GM21576 (cell line): ENCODE measurements around the gene PEX5L.
"Not testable (repeated sequence)": the region's sequence is repeated elsewhere in the genome, so short reads cannot be mapped to it uniquely, and the experiment has no call there.

Experiments used
- ATAC-seq: cut with Tn5 transposase; IDR thresholded peaks from one replicate; pipeline ENCODE4 v1.9.1; 2021; ENCODE audit warnings: mild to moderate bottlenecking, moderate library complexity; ENCODE audit not compliant: unreplicated experiment

The PEX5L gene, protein sequence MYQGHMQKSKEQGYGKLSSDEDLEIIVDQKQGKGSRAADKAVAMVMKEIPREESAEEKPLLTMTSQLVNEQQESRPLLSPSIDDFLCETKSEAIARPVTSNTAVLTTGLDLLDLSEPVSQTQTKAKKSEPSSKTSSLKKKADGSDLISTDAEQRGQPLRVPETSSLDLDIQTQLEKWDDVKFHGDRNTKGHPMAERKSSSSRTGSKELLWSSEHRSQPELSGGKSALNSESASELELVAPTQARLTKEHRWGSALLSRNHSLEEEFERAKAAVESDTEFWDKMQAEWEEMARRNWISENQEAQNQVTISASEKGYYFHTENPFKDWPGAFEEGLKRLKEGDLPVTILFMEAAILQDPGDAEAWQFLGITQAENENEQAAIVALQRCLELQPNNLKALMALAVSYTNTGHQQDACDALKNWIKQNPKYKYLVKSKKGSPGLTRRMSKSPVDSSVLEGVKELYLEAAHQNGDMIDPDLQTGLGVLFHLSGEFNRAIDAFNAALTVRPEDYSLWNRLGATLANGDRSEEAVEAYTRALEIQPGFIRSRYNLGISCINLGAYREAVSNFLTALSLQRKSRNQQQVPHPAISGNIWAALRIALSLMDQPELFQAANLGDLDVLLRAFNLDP

DNA sequence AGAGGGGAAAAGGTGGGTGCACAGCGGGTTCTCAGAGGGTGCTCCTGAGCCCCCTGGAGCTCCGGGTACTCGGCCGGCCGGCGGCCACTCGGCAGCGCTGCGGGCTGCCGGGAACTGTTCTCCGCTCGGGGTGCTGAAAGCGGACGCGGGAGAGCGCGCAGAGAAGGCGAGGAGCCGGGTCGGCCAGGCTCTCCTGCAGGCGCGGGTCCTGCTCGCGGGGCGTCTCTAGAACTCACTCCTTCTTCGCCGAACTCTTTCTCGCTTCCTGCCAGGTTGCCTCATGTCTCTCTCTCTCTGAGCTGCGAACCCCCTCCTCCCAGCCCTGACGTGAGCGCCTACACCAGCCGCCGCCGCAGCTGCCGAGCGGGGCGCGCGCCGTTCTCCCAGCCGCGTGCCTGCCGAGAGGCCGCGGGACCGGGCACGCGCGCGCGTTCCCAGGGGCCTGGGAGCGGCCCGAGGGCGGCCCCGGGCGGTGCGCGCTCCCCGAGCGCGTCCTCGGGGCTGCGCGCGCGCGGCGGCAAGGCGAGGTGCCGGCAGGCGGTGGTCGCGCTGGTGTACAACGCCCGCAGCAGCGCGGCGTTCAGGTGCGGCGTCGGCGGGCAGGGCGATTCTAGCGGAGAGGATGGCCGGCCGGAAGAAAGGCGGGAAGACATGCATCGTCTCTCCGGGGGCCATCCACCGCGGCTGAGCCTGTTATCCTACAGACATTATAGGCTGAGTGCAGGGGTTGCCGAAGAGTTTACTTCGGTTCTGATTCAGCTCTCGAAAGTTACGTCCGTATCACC is at the start of gene PEX5L:
Gene PEX5L (minus strand): TSS at position 267 of the 785 bp plus-strand sequence. CDS start 338 bp downstream, outside the sequence.
- ATAC-seq: peak; percentile 90

DNA sequence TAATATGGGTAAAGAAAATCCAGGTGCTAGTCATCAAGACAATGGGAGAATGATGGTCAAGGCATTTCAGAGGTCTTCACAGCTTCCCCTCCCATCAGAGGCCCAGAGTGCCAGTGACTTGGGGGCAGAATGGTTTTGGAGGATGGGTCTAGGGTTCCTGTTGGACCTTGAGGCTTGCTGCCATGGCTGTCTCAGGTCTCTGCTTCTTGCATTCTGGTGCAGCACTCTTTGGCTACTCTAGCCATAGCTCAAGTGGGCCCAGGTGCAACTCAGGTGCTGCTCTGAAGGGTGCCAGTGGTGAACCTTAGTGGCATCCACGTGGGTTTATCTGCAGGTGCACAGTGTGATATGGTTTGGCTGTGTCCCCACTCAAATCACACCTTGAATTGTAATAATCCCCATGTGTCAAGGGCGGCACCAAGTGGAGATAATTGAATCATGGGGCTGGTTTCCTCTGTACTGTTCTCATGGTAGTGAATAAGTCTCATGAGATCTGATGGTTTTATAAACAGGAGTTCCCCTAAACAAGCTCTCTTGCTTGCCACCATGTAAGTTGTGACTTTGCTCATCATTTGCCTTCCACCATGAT is 48.5 kb upstream of the PEX5L start:
- ATAC-seq: no peak

DNA sequence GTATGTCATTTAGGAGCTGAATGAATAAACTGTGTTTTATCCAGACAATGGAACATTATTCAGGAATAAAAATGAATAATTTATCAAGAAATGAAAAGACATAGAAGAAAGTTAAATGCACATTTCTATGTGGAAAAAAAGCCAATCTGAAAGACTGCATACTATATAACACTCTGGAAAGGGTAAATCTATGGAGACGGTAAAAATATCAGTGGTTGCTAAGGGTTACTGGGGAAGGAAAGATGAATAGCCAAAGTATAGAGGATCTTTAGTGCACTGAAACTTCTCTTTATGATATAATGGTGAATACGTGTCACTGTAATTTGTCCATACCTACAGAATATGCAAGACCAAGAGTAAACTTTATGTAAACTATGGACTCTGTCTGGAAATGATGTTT is 46.0 kb upstream of the PEX5L start:
- no peak for ATAC-seq

DNA sequence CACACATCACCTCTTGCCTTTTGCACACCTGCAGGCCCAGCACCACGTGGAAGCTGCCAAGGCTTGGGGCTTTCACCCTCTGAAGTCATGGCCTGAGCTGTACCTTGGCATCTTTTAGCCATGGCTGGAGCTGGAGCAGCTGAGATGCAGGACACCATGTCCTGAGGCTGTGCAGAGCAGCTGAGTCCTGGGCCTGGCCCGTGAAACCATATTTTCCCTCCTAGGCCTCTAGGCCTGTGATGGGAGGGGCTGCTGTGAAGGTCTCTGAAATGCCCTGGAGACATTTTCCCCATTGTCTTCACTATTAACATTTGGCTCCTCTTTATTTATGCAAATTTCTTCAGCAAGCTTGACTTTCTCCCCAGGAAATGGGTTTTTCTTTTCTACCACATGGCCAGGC is 41.9 kb upstream of the PEX5L start:
- ATAC-seq: no peak

DNA sequence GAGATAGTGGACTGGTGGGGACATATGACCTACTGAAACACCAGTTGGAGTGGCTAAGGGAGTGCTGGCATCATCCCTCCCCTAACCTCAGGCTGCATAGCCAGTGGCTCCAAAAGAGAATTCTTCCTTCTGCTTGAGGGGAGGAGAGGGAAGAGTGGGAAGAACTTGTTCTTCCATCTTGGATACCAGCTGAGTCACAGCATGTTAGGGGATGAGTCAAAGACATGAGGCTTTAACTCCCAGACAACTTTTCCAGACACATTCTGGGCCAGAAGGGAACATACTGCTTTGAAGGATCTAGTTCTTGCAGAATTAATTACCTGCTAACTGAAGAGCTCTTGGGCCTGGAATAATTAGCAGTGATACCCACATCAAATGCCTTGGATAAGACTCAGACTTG is 36.8 kb upstream of the PEX5L start:
- ATAC-seq: no peak

DNA sequence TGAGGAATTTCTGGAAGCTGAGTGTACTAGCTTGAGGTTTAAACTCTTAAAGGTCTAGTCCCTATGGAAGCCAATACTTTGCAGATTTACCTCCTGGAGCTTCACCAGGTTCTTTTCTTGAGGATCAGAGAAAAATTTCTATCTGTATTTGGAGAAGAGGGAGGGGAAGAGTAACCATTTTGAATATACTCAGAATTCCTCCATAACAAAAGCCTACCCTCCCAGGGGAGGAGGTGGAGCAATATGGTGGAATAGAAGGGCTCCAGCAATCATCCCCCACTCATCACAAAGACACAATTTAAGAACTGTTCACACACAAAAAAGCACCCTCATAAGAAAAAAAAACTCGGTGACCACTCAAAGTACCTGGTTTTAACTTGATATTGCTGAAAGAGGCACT is 36.0 kb upstream of the PEX5L start:
- no peak for ATAC-seq

DNA sequence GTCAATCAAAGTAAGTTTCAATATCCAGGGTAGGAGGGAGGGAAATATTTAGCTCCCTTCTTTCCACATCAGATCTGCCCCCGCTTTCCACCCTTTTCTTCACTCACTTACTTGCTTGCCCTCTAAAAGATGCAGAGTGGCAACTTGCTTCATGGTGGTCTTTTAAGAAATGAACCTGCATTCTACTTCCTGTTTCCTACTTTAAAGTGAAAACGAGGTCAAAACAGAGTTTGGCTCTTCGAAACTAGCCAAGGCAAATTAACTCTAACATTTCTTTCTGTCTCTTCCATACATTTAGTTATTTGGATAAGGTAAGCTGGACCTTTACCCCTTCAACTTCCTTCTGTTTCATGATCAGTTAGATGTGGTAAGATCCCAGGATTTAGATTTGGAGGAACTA is 34.2 kb upstream of the PEX5L start:
- ATAC-seq: no peak

DNA sequence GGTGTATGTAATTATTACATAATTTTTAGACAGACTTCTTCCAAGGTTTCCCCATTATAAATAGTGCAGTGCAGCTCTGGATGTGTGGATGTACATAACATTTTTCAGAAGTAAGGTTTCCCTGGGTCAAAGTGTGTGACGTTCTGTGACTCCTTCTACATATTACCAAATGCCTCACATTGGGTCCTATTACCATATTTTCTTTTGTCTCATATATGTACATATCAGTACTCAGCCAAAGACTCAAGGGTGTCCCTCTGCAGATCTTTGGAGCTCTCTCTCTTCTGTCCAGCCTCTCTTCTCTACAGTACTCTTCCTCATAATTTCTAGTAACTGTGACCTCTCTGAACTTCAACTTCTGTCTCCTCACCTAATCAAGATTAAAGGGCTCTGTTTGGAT is 31.3 kb upstream of the PEX5L start:
- ATAC-seq: no peak

DNA sequence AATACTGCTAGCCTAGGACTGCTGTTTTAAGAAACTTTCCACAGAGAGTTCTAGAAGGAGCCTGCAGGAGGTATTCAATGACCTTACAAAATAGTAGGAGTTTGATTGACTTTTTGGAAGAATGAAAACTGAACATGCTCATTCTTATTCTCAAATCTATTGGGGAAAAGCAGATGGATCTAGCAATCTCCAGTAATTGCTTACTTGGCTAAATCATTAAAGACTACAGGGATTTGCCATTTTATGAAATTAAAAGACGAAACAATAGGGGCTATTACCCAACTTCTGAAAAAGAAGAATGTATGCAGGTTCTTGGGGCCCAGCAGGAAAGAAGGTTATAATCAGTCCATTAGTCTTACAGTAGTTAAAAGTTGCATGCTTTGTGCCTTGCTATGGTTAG is 29.9 kb upstream of the PEX5L start:
- ATAC-seq: no peak

DNA sequence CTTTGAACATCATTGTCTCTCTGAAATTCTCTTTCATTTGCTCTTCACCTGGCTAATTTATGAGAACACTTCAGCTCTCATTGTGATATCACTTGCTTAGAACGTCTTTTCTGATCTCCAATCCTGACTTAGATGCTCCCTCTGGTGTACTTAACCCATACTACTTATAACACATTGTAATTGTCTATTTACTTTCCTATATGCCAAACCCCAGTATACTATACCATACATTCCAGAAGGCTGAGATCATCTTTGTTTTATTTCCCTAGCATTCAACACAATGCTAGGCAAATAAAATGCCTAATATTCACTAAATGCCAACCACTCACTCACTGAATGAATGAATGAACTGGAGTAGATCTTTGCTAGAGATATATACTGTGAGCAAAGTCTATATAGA is 27.0 kb upstream of the PEX5L start:
- ATAC-seq: no peak

DNA sequence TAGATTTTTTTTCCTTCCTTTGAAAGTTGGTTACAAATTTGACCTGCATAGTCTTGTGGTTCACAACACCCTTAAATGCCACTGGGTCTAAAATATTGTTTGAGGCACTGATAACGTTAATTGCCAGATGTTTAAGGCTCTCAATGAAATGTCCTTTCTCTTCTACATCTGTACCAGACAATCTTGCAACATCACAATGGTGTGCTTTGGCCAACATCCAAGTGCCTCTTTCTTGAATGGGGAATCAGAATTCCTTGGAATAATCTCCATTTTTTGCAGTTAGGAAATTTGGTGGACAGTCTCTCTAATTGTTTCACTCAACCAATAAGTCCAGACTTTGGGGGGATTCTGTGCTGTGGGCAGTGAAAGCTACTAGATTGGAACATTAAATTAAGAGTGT is 26.0 kb upstream of the PEX5L start:
- no peak for ATAC-seq

DNA sequence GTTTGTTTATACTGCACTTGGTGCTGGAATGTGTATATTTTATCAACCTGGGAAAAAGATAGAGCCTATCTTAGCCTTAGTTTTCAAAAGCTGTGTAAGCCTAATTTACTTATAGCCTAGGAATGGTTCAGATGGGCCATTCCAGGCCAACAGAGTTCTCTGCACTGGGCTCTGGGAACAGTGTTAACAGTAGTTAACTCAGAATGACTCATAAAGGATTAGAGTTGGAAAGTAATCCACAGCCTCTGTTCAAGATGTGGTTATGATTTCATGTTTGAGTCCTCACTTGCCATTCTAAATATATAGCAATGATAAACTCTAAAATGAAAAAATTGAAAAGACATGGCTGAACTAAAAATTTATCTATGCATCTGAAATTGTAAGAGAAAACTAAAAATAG is 22.6 kb upstream of the PEX5L start:
- ATAC-seq: no peak

DNA sequence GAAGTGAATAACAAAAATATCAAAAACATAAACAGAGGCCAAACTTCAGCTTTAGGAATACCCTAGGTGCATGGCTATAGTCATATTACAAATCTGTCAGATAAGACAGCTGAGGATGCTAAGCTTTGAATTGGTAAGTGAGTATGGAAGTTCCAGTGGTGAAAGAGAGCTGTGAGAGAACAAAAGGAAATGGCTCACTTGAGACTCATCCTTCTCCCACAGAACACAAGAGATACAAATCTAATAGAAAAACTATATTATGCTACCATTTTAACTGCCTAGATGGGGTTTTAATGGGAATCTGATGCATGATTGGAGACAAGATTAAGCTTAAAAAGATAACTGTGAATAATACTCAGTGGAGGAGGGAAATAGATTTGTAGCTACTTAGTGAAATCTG is 21.5 kb upstream of the PEX5L start:
- ATAC-seq: no peak

DNA sequence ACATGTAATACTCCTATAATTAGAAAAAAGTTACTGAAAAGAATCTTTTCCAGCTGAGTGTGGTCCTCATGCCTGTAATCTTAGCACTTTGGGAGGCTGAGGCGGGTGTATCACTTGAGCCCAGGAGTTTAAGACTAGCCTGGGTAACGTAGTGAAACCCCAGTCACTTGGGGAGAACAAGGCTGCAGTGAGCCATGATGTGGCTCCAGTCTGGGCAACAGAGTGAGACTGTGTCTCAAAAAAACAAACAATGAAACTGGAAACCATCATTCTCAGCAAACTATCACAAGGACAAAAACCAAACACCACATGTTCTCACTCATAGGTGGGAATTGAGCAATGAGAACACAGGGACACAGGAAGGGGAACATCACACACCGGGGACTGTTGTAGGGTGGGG is 18.9 kb upstream of the PEX5L start:
- not testable (repeated sequence) for ATAC-seq

DNA sequence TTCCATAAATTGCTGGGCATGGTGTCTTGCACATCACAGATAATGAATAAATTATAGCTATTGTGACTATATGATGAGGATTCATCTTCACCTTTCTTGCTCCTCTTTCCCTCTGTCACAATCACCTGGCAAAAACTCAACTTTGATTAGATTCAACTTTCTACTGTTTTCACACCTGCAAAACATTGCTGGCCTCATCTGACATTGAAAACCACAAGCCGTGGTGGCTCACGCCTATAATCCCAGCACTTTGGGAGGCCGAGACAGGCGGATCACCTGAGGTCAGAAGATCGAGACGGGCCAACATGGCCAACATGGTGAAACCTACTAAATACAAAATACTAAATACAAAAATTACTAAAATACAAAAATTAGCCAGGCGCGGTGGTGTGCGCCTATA is 12.7 kb upstream of the PEX5L start:
- no peak for ATAC-seq

DNA sequence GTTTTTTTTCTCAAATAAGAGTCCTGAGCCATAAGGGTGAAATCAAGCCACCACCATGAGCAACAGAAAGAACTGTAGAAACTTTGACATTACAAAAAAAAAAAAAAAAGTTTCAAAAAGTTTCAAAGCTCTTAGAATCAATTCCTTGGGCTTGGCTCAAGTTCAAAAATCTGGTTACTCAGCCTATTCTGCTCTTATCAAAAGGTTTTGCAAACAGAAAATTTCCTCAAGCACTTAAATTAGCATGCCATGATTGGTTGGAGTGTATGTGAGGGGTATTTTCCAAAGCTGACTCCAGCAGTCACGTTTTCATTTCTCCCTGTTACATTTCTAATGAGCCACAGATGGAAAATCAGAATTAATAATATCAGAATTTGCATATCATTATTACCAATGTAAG is 12.1 kb upstream of the PEX5L start:
- no peak for ATAC-seq

DNA sequence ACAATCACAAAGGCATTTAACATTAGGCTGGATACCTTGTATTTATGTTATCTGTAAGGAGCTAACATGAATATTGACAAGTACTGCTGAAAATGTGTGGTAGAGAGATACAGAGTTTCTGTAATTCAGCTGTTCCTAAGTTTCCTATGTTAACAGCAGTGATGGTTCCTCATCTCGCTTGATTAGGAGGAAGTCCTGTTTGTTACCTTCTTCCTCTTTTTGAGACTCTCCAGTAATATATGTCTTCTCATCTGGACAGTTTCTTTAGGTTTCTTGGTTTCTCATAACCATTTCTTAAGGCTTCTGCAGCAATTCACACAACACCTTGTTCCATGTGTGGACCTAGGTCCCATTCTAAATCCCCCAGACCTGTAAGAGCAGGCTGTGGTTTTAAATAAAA is 11.4 kb upstream of the PEX5L start:
- peak; percentile 90 for ATAC-seq

DNA sequence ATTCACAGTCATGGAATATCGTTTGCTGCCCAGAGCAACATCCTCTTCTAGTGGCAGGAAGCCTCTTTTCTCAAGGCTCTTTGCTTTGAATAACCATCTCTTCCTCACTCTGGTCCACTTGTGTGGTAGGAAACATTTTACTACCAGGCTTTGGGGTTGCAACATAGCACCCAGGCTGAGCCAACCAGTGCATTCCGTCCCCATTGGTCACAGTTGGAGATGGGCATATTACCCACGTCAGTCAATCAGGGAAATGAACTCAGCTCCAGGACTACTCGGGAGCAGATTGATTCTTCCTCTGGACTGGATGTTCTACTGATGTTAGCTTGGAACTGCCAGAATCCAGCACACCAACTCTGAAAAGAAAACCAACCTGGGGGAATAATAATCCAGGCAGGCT is 4.2 kb upstream of the PEX5L start:
- ATAC-seq: no peak

DNA sequence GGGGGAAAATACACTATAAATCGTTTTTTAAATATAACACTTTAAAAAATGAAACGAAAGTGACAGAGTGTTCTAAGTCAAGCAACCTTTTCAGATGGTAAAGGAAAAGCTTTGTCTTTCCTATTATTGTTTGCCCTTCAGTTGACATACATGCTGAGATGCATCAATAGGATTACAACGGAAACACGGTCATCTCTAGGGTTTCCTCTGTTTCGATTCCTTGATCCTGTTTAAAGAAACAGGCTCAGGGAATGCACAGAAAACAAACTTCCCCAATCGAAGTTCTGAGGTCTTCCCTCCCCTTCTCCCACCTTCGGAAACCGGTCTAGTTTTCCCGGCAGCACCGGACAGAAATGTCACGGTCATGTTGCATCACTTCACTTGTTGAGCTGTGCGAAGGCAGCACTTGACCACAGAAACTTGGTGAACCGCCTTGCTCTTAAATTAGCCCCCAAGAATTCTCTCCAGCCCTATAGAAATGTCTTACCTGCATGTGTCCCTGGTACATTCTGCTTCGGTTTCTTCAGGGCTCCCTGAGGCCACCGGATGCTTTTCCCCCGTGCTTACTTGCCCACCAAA is 556 bp downstream of the PEX5L start:
- ATAC-seq: peak; percentile 38

DNA sequence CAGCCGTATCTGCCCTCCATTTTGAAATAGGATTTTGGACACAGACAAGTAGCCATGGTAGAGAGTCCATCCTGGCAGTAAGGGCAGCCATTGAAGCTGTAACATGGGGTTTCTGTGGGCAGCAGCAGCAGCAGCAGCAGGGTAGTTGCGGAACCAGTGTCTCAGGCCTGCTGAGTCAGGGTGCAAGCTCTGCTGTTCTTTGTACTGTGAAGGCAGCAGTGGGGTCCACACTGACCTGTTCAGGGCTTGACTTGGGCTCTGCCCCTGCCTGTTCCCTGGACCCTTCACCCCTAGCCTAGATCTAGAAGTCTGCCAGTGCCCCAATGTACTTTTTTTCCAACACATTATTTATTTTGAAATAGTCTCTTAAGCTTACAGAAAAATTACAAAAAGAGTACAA is 9.7 kb downstream of the PEX5L start:
- ATAC-seq: no peak

DNA sequence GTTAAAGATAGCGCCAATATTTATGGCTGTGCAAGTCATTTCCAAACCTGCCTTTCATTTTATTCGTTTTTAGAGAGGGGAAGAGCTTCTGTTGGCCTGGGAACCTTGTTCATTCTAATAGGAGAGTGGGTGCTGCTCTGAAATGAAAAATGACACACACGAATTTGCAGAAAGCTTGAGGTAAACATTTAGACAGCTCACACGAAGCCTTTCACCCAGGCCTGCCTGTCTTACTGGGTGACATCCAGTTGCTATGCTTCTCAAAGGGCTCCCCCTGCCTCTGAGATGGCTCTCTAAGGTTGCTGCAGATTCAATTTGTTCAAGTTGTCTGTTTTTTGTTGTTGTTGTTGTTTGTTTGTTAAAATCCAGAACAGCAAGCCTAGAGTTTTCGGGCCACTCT is 18.2 kb downstream of the PEX5L start:
- peak; percentile 78 for ATAC-seq
